ENCODE measurements around the gene KANTR.

KANTR gene

DNA sequence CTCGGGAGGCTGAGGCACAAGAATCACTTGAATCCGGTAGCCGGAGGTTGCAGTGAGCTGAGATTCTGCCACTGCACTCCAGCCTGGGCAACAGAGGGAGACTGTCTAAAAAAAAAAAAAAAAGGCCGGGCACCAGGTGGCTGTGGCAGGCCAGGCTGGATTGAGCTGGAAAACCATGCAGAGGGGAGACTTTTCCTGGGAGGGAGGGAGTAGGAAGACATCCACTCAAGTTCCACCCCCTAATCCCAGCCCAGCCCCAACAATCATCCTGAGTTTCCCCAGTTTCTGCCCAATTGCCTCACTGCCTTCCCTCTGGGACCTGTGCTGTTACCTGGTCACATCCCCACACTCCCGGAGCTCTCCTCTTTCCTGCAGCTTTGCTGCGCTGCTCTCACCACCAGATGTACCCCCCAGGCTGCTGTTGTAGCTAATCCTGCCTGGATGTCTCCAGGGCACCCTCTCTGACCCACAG lies 20.8 kb upstream of the KANTR start:
- TF ChIP-seq, protein P1, sequence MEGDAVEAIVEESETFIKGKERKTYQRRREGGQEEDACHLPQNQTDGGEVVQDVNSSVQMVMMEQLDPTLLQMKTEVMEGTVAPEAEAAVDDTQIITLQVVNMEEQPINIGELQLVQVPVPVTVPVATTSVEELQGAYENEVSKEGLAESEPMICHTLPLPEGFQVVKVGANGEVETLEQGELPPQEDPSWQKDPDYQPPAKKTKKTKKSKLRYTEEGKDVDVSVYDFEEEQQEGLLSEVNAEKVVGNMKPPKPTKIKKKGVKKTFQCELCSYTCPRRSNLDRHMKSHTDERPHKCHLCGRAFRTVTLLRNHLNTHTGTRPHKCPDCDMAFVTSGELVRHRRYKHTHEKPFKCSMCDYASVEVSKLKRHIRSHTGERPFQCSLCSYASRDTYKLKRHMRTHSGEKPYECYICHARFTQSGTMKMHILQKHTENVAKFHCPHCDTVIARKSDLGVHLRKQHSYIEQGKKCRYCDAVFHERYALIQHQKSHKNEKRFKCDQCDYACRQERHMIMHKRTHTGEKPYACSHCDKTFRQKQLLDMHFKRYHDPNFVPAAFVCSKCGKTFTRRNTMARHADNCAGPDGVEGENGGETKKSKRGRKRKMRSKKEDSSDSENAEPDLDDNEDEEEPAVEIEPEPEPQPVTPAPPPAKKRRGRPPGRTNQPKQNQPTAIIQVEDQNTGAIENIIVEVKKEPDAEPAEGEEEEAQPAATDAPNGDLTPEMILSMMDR (IDR thresholded peaks at IDR 0.05; ENCODE audit: low read depth, low read length): no peak
- no peak for DNase-seq (ENCODE audit: extremely low read depth, low read depth)

DNA sequence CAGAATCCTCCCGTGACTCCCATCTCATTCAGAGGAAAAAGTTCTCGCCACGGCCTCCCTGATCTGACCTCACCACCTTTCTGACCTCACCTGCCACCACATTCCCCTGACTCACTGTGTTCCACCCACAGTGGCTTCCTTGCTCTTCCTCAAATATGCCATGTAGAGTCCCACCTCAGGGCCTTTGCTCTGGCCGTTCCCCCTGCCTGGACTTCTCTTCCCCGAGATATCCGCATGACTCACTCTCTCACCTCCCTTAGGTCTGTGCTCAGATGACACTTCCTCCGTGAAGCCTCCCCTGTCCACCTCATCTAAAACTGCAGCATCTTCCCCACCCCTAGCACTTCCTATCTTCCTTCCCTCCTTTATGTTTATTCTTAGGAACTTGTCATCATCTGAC lies 18.9 kb upstream of the KANTR start:
- TF ChIP-seq, protein P1 (IDR thresholded peaks at IDR 0.05; ENCODE audit: low read depth, low read length): no peak
- no peak for DNase-seq (ENCODE audit: extremely low read depth, low read depth)

DNA sequence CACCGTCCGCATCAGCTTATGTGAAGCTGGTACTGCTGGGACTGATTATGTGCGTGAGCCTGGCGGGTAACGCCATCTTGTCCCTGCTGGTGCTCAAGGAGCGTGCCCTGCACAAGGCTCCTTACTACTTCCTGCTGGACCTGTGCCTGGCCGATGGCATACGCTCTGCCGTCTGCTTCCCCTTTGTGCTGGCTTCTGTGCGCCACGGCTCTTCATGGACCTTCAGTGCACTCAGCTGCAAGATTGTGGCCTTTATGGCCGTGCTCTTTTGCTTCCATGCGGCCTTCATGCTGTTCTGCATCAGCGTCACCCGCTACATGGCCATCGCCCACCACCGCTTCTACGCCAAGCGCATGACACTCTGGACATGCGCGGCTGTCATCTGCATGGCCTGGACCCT lies 17.3 kb upstream of the KANTR start:
- DNase-seq (ENCODE audit: extremely low read depth, low read depth): no peak
- TF ChIP-seq, protein P1 (IDR thresholded peaks at IDR 0.05; ENCODE audit: low read depth, low read length): no peak

DNA sequence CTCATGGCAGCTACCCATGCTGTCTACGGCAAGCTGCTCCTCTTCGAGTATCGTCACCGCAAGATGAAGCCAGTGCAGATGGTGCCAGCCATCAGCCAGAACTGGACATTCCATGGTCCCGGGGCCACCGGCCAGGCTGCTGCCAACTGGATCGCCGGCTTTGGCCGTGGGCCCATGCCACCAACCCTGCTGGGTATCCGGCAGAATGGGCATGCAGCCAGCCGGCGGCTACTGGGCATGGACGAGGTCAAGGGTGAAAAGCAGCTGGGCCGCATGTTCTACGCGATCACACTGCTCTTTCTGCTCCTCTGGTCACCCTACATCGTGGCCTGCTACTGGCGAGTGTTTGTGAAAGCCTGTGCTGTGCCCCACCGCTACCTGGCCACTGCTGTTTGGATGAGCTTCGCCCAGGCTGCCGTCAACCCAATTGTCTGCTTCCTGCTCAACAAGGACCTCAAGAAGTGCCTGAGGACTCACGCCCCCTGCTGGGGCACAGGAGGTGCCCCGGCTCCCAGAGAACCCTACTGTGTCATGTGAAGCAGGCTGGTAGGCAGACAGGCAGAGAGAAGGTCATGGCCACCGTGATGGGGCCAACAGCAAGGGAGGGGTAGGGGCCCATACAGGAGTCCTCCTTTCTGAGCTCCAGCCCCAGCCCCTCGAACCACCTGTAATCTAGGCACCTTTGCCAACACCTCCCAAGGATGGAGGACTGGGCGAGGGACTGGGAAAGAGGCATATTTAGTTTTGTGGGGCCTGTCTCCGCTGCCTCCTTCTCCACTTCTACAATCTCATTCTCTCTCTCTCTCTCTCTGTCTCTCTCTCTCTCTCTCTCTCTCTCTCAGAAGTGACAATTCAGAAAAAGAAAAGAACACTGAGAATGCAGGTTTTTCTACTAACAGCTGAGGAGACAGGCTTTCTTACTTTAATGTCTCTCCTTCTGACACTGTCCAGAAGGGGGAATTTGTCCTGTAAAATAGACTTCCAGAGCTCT lies 16.4 kb upstream of the KANTR start:
- no peak for DNase-seq (ENCODE audit: extremely low read depth, low read depth)
- TF ChIP-seq, protein P1 (IDR thresholded peaks at IDR 0.05; ENCODE audit: low read depth, low read length): no peak

DNA sequence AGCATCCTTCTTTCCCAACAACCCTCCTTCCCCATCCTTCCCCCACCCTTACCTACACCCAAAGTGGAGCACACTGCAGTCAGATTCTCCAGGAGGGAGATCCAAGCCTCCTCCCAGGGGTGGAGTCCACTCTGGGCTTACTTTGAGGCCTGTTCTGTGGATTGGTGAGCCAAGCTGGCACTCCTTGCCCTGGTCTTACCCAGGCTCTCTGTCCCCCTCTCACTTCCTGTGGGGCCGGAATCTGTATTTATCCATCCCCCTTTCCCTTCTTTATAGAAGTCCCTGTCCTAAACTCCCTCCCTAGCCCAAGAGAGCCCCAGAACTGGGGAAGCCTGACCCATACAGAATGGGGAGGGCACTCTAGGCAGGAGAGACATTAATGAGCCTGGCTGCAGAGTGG lies 15.0 kb upstream of the KANTR start:
- TF ChIP-seq, protein P1 (IDR thresholded peaks at IDR 0.05; ENCODE audit: low read depth, low read length): no peak
- no peak for DNase-seq (ENCODE audit: extremely low read depth, low read depth)

DNA sequence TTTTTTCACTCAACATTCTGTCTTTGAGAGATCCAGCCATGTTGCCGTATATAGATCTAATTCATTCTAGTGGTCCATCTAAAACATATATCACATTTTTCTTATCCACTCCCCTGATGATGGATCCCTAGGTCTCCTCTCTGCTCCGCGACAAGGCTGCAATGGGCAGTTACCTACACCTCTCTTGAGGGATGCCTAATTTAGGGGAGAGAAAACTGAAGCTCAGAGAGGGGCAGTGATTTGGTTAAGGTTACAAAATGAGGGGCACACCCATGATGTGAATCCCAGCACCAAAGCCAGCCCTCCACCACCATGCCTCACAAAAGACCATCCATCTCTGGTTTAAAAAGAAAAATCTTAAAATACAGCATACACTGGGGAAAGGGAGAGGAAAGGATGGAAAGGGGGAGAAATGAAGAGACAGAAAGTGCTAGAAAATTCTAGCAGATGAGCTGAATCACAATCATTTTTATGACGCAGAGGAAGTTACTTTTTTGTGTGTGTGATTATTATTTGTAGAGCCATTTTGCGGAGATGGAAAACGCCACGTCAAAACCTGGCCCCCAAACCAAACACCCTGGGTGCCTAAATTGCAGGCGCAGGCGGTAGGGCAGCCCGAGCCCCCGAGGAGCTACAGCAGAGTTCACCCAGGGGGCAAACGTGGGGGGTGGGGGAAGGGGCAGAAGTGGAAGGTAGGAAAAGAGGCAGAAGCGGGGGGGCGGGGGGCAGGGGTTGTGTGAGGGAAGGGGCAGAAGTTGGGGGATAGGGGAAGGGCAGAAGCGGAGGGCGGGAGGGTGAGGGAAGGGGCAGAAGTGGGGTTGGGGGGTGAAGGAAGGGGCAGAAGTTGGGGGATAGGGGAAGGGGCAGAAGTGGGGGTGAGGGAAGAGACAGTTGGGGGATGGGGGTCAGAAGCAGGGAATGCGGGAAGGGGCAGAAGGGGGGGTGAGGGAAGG lies 13.0 kb upstream of the KANTR start:
- TF ChIP-seq, protein P1 (IDR thresholded peaks at IDR 0.05; ENCODE audit: low read depth, low read length): no peak
- no peak for DNase-seq (ENCODE audit: extremely low read depth, low read depth)
